ENCODE measurements around the gene HDAC4. TPM values are rescaled to one million over a fixed set of nuclear protein-coding genes. Genes with fewer than 3 reads are reported as not detected.

Gene HDAC4
- total RNA-seq, 1 donor from 2014 or later: 39.0 TPM

DNA sequence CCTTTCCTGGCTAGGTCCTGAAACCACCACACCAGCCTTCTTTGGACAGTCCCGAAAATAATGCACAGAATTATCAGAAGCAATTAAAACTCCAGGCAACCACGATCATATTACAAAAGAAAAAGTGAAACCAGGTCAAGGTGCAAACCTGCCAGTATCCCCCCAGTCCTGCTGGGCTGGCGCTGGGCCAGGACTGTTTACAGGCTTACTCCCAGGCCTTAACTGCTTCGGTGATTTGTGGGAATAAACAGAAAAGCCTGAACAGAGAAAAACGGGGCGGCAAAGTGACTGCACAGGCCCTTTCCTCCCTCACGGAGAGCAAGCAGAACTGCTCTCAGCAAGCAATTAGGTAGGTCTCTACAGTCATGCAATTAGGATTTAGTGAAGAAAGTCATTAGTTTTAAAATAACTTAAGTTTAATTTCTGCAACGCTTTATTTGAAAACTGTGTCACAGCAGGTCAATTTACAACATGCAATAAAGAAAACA, 1.3 kb downstream of the HDAC4 start:
- Mint-ChIP-seq H3K36me3 (no peaks in the 10 kb centered on the region), H3K27ac (peak overlapping the region; percentile 92), H3K4me3 (peak overlapping the region; percentile 94), H3K4me1 (ENCODE audit: unreplicated experiment) (peaks cover 41% of the 10 kb centered on the region), H3K9me3 (no peaks in the 10 kb centered on the region), H3K27me3 (no peaks in the 10 kb centered on the region)
- TF ChIP-seq, protein P1, sequence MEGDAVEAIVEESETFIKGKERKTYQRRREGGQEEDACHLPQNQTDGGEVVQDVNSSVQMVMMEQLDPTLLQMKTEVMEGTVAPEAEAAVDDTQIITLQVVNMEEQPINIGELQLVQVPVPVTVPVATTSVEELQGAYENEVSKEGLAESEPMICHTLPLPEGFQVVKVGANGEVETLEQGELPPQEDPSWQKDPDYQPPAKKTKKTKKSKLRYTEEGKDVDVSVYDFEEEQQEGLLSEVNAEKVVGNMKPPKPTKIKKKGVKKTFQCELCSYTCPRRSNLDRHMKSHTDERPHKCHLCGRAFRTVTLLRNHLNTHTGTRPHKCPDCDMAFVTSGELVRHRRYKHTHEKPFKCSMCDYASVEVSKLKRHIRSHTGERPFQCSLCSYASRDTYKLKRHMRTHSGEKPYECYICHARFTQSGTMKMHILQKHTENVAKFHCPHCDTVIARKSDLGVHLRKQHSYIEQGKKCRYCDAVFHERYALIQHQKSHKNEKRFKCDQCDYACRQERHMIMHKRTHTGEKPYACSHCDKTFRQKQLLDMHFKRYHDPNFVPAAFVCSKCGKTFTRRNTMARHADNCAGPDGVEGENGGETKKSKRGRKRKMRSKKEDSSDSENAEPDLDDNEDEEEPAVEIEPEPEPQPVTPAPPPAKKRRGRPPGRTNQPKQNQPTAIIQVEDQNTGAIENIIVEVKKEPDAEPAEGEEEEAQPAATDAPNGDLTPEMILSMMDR (conservative IDR thresholded peaks at IDR 0.05): no peak
- DNase-seq (ENCODE audit: extremely low spot score, unreplicated experiment): no peak

- DNase-seq (ENCODE audit: extremely low spot score, unreplicated experiment): no peak
- Mint-ChIP-seq H3K4me1 (ENCODE audit: unreplicated experiment) (peaks cover 50% of the 10 kb centered on the region), H3K36me3 (peaks cover 4% of the 10 kb centered on the region), H3K27ac (no peak overlapping the region), H3K27me3 (no peaks in the 10 kb centered on the region), H3K9me3 (no peaks in the 10 kb centered on the region), H3K4me3 (peak overlapping the region; percentile 94)
- TF ChIP-seq, protein P1 (conservative IDR thresholded peaks at IDR 0.05): no peak
These were observed 2.3 kb downstream of the HDAC4 start for GRCh38 chr2:239398521-239398921.

DNA sequence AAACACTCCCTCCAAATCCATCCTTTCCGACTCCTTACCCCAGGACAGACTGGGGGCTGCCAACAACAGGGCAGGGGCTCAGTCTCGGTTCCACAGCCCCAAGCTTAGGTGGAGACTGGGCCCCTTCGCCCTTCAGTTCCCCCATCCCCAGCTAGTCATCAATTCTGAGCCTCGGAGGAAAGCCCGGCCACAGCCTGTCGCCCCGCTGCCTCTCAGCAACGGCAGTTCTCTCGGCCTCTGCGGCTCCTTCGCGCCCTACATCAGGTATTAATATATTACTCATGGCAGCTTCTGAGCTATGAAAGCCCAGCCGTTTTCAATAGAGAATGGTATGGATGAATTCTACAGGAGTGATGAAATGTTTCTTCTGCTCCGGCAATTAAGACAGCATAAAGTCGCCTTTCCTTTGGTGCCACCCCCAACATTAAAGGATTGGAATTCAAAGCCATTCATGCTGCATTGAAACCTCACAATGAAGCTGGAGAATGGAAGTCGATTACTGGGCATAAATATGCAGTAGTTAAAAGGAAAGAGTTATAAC, 2.8 kb downstream of the HDAC4 start:
- Mint-ChIP-seq H3K9me3 (no peaks in the 10 kb centered on the region), H3K27me3 (no peaks in the 10 kb centered on the region), H3K4me3 (peak overlapping the region; percentile 94), H3K36me3 (peaks cover 4% of the 10 kb centered on the region), H3K27ac (no peak overlapping the region), H3K4me1 (ENCODE audit: unreplicated experiment) (peaks cover 55% of the 10 kb centered on the region)
- TF ChIP-seq, protein P1 (conservative IDR thresholded peaks at IDR 0.05): no peak
- no peak for DNase-seq (ENCODE audit: extremely low spot score, unreplicated experiment)

DNA sequence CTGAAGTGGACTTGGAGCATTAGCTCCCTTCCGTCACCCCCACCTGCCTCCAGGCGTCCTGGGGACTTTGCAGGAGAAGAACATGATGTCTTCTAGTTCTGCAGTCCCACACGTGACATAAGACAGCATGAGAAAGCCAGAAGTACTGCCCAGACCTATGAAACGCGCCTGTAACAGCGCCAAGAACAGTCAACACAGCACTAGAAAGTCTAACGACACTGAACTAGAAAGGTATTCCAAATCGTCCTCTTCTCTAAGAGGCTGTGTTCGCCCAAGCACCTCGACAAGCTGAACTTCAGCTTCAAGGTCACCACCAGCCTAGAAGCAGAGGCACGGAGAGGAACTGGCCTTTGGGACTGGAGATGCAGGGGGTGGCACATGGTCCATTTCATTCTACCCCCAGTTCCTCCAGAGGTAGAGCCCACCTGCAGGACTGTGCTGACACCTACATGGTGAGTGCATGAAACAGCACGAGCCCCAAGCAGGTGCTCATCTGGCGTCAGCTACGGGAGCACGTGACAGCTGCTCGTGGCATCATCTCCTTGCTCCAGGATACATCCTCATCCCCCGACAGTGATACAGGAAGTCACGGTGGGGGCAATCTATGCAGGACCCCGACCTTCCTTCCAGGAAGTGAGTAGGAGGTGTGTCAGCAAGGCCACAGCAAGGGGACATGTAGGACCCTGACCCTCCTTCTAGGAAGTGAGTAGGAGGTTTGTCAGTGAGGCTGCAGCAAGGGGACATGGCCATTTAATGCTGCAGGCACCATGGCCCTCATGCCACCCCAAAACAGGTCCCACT, 3.7 kb downstream of the HDAC4 start:
- Mint-ChIP-seq H3K36me3 (peaks cover 4% of the 10 kb centered on the region), H3K27me3 (no peaks in the 10 kb centered on the region), H3K9me3 (no peaks in the 10 kb centered on the region), H3K4me3 (peak overlapping the region; percentile 94), H3K4me1 (ENCODE audit: unreplicated experiment) (peaks cover 53% of the 10 kb centered on the region), H3K27ac (no peak overlapping the region)
- DNase-seq (ENCODE audit: extremely low spot score, unreplicated experiment): no peak
- TF ChIP-seq, protein P1 (conservative IDR thresholded peaks at IDR 0.05): no peak

DNA sequence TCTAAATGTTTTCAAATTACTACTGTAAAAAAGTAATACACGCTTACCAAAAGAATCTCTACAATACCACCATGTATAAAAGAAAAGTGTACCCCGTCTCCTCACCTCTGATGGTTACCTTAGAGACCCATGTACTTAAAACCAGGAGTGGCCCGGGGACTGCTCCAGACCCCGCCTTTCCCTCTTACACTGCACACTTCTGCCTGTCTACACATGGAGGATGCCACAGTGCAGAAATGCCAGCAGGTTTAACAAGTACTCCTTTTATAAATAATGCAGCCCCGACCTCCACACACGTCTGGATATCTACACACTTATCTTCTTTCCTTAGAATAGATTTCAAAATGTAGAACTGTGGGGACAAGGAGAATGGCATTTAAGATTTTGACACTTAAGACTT, 5.3 kb downstream of the HDAC4 start:
- Mint-ChIP-seq H3K27me3 (no peaks in the 10 kb centered on the region), H3K4me3 (peak overlapping the region; percentile 32), H3K9me3 (no peaks in the 10 kb centered on the region), H3K27ac (peak overlapping the region; percentile 55), H3K4me1 (ENCODE audit: unreplicated experiment) (peaks cover 50% of the 10 kb centered on the region), H3K36me3 (peaks cover 4% of the 10 kb centered on the region)
- TF ChIP-seq, protein P1 (conservative IDR thresholded peaks at IDR 0.05): no peak
- DNase-seq (ENCODE audit: extremely low spot score, unreplicated experiment): no peak

All from type B pancreatic cell (in vitro differentiated cells).